ENCODE data around the gene COL19A1.
"Not testable (repeated sequence)": the region's sequence is repeated elsewhere in the genome, so short reads cannot be mapped to it uniquely, and the experiment has no call there.

GRCh38 chr6:69889234-69889974 lies 23.0 kb downstream of the COL19A1 start:
- TF ChIP-seq, protein P1, sequence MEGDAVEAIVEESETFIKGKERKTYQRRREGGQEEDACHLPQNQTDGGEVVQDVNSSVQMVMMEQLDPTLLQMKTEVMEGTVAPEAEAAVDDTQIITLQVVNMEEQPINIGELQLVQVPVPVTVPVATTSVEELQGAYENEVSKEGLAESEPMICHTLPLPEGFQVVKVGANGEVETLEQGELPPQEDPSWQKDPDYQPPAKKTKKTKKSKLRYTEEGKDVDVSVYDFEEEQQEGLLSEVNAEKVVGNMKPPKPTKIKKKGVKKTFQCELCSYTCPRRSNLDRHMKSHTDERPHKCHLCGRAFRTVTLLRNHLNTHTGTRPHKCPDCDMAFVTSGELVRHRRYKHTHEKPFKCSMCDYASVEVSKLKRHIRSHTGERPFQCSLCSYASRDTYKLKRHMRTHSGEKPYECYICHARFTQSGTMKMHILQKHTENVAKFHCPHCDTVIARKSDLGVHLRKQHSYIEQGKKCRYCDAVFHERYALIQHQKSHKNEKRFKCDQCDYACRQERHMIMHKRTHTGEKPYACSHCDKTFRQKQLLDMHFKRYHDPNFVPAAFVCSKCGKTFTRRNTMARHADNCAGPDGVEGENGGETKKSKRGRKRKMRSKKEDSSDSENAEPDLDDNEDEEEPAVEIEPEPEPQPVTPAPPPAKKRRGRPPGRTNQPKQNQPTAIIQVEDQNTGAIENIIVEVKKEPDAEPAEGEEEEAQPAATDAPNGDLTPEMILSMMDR (IDR thresholded peaks at IDR 0.05) = not testable (repeated sequence)
- not testable (repeated sequence) for TF ChIP-seq POLR2A (IDR thresholded peaks at IDR 0.05)
